GM12801 (cell line): ENCODE data around the gene TKT.

Source experiments
- CTCF ChIP-seq: IDR thresholded peaks from one replicate; pipeline ENCODE4 v1.5.1; 2011; ENCODE audit warnings: control low read depth; ENCODE audit not compliant: insufficient read length; ENCODE audit errors: extremely low read depth

TKT gene

DNA sequence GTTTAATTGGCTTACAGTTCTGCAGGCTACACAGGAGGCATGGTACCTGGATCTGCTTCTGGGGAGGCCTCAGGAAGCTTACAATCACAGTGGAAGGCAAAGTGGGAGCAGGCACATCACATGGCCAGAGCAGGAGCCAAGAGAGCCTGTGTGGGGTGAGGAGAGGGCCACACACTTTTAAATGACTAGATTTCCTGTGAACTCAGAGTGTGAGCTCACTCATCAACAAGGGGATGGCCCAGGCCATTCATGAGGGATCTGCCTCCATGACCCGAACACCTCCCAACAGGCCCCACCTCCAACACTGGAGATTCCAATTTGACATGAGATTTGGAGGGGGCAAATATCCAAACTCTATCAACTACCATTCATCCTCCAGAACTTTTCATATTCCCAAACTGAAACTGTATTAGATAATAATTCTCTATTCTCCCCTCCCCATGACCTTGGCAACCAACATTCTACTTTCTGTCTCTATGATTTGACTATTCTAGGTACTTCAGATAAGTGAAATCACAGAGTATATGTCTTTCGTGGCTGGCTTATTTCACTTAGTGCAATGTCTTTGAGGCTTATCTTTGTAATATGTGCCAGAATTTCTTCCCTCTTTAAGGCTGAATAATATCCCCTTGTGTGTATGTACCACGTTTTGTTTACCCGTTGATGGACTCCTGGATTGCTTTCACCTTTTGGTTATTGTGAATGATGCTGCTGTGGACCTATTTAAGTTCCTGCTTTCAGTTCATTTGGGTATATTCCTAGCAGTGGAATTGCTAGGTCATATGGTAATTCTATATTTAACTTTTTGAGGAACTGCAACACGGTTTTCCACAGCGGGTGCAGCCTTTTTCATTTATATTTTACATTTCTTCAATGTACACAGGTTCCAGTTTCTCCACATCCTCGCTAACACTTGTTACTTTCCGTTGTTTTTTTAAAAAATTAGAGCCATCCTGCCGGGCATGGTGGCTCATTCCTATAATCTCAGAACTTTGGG lies 43.8 kb downstream of the TKT start:
- no peak for TF ChIP-seq CTCF

GRCh38 chr3:53202331-53203015 lies 53.3 kb downstream of the TKT start:
- no peak for TF ChIP-seq CTCF

GRCh38 chr3:53200501-53201498 lies 55.0 kb downstream of the TKT start:
- TF ChIP-seq CTCF = no peak

- no peak for TF ChIP-seq CTCF
Observed at GRCh38 chr3:53199834-53200233, 56.0 kb downstream of the TKT start.

- no peak for TF ChIP-seq CTCF
Observed at GRCh38 chr3:53198996-53199395, 56.8 kb downstream of the TKT start.

DNA sequence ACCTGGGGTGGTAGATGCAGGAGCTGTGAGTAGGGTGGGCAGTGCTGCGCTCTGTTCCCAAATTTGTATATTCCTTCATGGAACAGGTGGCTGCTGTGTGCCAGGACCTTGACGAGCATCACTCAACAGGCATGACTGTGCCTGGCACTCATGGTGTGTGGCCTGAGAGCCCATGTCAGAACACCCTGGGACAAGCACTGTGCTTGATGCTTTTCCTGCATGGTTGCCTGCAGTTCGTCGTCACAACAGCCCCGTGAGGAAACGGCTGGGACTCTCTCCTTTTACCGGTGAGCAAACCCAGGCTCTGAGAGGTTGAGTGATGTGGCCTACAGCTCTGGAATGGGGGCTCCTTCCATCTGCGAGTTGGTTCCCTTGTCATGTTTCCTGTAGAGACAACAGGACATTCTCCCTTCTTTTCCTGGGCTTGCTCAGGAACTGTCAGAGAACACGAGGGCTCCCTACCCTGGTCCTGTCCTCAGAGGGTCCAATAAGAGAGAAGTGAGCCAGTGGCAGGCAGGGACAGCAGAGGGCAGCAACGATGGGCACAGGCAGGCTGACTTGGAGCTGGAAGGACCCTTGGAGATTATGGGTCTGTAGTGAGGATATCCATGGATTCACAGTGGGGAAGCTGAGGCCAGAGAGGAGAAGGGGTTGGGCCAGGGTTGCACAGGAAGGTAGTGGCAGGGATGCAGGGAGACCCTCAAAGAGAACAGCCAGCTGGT lies 57.4 kb downstream of the TKT start:
- TF ChIP-seq CTCF = no peak
